C1 segment of cervical spinal cord (tissue), 14 donors: ENCODE data around the gene DDX42.
"Not testable (repeated sequence)": the region's sequence is repeated elsewhere in the genome, so short reads cannot be mapped to it uniquely, and the experiment has no call there.

Source experiments
- DNase-seq, 14 donors: peaks; one replicate each; lab custom pipeline; 2025; lab: John Stamatoyannopoulos, UW

DDX42 gene

DNA sequence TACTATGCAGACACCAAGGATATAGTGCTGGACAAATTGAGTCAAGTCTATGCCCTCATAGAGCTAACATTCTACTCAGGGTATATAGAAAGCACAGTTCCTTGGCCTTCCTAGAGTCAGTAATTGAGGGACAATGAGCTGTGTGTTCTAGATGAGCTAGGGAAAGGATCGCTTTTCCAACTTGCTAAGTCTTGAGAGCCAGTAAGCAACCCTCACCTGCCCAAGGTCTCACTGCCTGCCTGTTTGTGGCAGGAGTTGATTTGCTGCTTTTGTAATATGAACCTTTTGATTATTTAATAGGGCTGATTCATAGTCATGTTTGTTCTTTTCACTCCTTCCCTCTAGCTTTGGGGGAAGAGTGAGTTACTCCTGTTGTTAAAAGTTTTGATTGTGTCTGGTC lies 6.5 kb downstream of the DDX42 start:
- DNase-seq, result no peak

DNA sequence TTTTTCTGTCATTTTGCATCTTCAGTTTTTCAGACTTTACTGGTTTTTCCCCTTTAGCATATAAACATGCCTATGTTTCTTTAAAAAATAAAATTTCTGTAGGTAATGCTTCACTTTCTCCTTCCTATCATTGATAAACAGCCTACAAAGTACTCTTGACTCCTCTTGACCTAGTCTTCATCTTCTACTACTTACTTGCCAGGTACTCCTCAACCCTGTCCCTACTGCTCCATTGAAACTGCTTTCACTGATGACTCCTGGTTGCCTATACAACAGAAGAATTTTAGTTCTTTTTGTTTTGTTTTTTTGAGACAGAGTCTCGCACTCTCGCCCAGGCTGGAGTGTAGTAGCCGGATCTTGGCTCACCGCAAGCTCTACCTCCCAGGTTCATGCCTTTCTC lies 7.0 kb downstream of the DDX42 start:
- no peak for DNase-seq

DNA sequence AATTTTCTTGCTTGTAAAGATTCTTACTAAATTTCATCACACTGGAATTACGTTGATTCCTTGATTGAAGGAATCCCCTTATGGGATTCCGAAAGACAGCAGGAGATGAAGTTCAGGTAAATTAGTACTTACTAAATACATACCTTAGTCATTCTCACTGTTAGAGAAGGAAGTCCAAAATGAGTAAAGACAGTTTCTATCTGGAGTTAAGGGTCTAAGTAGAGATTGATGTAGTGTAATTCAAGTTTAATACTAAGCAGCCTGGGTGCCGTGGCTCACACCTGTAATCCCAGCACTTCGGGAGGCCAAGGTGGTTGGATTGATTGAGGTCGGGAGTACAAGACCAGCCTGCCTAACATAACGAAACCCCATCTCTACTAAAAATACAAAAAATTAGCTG lies 9.6 kb downstream of the DDX42 start:
- no peak for DNase-seq

DNA sequence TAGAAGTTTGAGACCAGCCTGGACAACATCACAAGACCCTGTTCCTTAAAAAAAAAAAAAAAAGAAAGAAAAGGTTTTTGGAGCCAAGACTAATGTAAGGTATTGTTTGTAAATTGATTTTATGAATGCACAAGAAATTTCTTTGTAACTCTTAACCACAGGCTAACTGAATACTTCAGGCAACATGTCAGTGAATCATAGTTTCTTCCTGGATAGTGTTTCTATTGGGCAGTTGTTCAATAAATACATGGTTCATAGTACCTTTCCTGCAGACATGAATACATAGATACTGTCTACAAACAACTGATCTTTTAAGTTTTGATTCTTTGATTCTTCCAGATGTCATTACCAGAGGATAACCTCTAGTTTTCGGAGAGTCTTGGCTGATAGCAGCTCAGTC lies 11.6 kb downstream of the DDX42 start:
- DNase-seq, result no peak

DNA sequence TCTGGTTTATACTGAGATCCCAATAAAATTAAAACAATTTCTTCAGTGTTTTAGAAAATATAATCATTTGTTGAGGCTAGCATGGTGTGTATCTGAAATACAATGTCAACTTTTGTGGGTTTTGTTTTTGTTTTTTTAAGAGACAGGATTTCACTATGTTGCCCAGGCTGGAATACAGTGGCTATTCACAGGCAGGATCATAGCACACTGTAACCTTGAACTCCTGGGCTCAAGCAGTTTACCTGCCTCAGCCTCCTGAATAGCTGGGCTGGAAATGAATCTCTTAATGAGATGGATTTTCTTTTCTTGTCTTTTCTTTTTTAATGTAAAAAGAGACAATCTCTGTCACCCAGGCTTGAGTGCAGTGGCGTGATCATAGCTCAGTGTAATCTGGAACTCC lies 12.1 kb downstream of the DDX42 start:
- no peak for DNase-seq

DNA sequence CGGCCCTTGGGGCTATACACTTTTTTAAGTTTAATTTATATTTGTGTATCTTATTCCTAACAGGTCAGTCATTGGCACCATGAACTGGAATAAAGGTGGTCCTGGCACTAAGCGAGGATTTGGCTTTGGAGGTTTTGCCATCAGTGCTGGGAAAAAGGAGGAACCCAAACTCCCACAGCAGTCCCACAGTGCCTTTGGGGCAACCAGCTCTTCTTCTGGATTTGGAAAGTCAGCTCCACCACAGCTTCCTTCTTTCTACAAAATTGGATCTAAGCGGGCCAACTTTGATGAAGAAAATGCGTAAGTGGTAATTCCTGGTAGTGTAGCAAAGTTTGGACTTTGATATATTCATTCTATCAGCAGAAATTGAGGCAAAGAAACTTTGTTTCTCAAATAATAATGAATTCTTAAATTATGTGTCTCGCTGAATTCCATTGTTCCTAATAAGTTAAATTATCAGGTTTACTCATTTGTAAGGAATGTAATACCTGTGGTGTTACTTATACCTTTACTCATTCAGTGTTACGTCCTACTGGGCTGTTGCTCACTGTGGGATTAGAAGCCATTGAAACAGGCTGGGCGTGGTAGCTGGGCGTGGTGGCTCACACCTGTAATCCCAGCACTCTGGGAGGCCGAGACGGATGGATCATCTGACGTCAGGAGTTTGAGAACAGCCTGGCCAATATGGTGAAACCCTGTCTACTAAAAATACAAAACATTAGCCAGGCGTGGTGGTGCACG lies 13.2 kb downstream of the DDX42 start:
- DNase-seq, result no peak

DNA sequence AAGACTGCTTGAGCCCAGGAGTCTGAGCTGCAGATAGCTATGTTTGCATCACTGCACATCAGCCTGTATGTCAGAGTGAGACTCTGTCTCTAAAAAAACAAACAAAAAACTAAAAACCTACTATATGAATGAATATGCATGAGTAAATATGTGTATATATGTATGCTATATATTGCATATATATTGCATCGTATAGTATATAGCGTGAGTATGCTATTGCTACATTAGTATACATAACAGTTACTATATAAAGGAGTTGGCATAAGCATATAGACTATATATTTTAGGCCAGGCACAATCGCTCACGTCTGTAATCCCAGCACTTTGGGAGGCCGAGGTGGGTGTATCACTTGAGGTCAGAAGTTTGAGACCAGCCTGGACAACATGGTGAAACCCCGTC lies 16.1 kb downstream of the DDX42 start:
- no peak for DNase-seq

DNA sequence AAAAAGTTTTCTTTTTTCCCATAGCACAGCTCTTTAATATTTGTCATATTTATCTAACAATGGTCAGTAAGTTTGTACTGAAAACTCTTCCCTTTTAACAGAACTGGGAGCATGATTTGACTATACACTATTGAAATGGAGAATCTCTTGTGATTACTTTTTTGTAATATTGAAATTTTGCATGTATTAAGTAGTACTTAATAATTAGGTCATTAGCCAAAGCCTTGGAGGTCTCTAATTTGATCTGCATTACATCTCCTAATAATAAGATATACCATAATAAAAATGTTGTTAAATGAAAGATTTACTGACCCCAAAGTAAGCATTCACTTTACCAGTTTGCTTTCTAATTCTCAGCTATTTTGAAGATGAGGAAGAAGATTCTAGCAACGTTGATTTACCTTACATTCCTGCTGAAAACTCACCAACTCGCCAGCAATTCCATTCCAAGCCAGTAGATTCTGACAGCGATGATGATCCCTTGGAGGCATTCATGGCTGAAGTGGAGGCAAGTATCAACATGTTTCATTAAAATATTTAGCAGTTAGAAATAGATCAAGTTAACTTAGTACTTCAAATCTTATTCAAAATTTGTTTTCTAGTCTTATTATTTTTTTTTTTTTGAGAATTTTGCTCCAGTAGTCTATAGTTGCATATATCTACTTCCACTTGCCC lies 18.2 kb downstream of the DDX42 start:
- no peak for DNase-seq

DNA sequence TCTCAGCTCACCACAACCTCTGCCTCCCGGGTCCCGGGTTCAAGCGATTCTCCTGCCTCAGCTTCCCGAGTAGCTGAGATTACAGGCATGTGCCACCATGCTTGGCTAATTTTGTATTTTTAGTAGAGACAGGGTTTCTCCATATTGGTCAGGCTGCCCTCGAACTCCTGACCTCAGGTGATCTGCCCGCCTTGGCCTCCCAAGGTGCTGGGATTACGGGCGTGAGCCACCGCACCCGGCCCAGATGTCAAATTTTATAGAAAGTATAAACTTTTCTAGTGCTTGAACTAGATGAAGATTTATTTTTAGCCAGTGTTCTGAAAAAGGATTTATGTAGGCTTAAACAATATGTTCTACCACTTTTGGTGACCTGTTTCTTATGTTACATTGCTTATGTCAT lies 22.4 kb downstream of the DDX42 start:
- DNase-seq, result not testable (repeated sequence)

DNA sequence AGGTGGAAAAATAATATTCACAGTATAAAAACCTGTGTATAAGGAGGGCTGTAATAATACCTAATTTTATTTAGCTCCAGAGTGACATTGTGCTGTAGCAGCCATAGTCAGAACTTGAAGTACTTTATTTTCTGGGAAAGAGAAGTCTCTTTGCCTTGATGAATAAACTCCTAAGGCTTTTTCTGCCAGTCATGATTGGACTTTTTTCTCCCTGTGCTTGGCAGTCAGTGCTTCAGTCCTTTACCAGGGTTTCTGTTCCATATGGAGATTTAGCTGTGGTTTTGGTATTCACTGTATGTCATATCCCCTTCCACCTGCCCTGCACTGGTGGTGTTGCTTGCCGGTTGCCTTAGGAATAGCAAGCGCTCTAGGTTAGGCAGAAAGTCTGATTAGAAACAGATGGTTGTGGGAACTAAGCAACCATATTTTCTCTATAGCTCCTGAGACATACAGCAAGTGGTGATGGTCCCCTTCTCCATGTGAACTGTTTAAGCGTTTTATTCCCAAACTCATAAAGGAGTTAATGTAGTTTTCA lies 24.7 kb downstream of the DDX42 start:
- DNase-seq, result no peak

DNA sequence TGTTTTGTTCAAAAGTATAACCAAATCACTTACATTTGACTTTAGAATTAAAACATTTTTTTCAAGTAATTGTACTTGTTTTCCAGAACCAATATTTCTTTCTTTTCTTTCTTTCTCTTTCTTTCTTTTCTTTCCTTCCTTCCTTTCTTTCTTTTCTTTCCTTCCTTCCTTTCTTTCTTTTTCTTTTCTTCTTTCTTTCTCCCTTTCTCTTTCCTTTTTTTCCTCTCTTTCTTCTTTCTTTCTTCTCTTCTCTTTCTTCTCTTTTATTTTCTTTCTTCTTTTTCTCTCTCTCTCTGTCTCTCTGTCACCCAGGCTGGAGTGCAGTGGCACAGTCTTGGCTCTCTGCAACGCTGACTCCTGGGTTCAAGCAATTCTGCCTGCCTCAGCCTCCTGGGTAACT lies 26.8 kb downstream of the DDX42 start:
- no peak for DNase-seq

DNA sequence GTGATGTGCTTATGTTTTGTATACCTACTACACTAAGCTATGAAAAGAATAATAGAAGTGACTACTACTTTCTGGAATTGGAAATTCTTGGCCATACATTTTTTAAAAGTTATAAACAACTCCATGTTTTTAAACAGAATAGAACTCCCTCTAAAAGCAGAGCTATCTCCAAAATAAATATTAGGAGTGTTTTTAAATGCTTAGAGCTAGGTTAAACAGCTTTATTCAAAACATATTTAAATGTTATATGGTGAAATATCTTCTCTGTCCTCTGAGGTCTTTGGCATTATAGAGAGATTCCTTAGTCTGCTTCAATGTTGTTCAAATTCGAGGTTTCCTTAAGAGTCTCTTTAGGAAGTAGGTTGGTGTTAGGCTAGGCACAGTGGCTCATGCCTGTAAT lies 30.4 kb downstream of the DDX42 start:
- DNase-seq, result no peak

DNA sequence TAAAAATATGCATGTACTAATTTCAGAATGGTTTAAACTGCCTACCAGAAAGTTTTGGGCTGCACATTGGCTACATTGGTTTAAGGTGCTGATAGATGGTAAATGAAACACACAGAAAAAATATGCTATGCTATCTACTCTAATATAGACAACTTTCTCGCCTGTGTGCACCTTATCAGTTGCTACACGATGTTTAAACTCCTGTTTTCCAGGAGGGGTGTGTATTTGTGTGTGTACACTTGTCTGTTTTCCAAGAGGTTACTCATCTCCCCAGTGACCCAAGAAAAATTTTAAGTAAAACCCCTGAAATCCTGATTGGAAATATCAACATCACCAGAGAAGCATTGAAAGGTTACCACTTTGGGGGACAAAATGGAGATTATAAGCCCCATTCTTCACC lies 31.6 kb downstream of the DDX42 start:
- DNase-seq, result no peak

DNA sequence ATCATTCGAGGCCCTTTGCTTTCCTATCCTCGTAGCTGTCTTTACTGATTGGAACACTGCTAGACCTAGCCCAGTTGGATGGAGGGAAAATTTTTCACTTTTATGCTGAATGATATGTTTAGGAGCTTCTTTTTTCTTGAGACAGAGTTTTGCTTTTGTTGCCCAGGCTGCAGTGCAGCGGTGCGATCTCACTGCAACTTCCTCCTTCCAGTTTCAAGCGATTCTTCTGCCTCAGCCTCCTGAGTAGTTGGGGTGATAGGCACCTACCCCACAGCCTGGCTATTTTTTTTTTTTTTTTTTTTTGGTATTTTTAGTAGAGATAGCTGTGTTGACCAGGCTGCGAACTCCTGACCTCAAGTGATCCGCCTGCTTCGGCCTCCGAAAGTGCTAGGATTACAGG lies 36.0 kb downstream of the DDX42 start:
- DNase-seq, result no peak

DNA sequence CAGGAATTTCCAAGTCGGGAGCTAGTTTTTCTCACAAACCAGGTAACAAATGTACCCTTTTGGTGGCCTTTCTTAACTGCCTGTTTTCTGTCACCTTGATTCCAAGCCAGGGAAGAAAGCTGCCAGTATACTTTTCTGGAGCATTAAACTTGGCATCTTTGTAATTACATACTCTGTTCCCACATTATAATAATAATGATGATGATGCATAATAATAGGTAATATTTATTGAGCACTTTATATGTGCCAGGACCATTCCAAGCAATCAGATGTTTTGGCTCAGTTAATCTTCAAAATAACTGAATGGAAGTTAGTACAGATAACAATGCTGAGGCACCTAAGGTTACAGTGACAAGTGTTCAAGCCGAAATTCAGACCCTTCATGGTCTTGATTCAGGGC lies 42.2 kb downstream of the DDX42 start:
- no peak for DNase-seq

DNA sequence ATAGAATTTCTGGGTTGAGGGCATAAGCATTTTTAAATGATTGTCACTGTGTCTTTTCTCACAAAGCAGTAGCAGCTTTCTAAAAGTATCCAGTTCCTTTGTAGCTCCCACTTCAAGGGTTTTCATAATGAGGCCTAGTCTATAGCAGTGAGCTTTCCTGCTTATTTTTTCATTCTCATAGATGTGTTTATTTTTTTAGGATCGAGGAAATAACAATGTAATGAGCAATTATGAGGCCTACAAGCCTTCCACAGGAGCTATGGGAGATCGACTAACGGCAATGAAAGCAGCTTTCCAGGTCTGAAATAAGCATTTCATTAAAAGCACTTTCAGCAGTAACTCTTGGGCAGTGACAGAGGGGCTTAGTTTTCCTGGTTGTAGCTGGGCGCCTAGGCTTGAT lies 42.7 kb downstream of the DDX42 start:
- DNase-seq, result no peak

DNA sequence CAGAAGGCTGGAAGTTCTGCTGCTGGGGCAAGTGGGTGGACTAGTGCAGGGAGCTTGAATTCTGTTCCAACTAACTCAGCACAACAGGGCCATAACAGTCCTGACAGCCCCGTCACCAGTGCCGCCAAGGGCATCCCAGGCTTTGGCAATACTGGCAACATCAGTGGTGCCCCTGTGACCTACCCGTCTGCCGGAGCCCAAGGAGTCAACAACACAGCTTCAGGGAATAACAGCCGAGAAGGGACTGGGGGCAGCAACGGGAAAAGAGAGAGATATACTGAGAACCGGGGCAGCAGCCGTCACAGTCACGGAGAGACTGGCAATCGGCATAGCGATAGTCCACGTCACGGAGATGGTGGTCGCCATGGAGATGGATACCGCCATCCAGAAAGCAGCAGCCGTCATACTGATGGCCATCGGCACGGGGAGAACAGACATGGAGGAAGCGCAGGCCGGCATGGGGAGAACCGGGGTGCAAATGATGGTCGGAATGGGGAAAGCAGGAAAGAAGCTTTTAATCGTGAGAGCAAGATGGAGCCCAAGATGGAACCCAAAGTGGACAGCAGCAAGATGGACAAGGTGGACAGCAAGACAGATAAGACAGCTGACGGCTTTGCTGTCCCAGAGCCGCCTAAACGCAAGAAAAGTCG lies 43.9 kb downstream of the DDX42 start:
- no peak for DNase-seq

DNA sequence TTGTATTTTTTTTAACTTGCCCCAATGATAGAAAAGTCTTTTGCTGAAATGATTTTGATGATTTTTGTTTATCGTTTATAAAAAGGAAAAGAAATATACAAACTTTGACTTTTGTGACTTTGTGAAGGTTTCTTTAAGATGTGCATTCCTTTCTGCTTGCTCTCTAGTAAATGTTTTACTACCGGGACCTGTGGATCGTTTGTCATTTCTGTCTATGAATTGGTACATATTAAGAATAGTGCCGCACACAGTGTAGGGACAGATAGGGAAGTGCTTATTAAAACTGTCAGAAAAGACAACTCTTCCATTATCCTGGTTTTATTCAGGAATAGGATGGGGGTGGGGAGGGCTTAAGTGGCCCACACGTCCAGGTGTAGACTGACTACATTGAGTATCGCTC lies 45.2 kb downstream of the DDX42 start:
- no peak for DNase-seq

DNA sequence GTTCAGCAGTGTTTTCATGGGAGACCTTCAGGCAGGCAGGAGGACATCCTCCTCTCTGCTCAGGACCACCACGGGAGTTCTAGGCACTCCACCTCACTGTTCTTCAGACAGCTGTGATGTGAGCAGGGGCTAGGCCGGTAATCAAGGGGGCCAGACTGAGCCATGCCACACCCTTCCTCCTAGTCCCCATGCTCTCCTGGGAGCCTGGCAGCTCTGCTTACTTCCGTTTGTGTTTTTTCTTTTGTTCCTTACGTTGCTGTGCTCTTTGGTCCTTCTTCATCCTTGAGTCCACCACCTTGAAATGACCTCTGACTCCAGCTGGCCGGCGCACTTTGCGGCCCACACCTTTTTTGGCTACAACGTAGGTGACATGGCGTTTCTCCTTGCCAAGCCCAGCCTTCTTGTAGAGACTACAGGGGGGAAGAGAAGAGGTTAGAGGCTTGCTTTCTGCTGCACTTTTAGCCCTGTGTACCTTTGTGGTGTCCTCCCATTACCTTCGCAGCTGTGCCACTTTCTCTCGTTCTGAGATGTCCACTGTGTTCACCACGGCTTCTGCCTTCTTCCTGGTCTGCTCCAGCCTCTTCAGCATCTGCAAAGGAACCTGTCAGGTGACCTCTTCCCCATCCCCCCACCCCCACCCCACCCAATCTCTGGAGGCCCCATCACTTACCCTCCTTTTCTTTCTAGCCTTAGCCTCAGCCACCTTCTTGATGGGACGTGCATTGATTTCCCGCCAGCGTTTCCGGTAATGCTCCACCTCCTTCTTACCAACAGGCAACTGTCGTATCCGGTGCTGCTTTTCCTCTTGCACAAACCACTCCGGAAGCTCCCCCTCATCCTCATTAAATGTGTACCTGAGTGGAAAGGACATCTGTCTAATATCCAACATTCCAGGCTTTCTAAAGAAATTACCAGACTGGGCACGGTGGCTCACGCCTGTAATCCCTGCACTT lies 45.9 kb downstream of the DDX42 start:
- no peak for DNase-seq

DNA sequence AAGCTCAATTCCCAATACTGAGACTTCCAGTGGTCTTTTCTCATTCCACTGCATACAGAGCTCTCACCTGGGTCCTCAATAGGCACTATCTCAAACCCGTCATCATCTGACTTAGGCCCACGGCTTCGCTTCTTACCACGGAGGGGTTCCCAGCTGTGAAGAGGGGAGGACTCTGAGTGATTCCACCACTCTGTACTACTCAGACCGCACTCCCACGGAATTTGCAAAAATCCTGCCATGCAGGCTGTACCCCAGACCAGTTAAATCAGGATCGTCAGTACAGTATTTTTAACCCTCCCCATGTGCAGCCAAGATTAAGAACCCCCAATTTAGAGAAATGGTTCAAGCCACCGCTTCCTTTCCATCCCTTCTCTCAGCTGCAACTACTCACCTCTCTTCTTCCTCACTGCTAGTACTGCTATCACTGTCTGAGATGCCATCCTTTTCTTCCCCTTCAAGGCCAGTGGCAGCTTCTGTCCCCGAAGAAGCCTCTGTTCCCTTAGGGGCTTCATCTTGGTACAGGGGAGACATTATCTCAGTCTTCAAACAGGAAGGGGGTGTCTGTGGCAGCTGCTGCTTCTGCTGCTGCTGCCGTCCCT lies 47.1 kb downstream of the DDX42 start:
- no peak for DNase-seq

DNA sequence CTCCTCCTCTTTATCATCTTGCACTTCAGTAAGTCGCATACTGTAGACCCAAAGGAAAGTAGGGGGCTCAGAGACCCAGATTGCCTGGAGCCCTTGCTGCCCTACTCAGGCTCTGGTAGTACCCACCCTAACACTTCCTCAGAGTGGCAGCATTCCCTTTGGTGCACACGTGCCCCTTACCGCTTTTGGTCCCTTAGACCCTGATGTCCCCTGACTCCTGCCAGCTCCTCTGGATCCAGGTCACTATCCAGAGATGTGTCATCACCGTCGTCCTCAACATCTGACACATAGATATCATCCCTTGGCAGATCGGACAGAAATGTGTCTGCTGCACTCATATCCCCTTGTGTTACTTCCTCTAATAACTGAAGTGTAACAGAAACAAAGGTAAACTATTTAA lies 47.8 kb downstream of the DDX42 start:
- DNase-seq, result no peak
